ENCODE results near the gene SNRNP48. TPM values are rescaled to one million over a fixed set of nuclear protein-coding genes. Genes with fewer than 3 reads are reported as not detected.

The SNRNP48 gene
- polyA plus RNA-seq (2011; rRNA removed) (10.6 and 13.7 TPM in 2 replicates), polyA plus RNA-seq (2017; fragmentation: RNase III; extraction: RNeasy Plus Mini Kit Qiagen cat#74134 plus additional on column Dnase treatment) (12.8 to 13.9 TPM (median 13.0 TPM) in 3 replicates), polyA minus RNA-seq (2011; rRNA and poly(A)+ RNA removed) (3.0 and 3.3 TPM in 2 replicates)
- polyA plus RNA-seq (2012; cell fraction: cytosol; rRNA removed) = 3.5 and 4.2 TPM in 2 replicates
- 2.6 and 4.1 TPM in 2 replicates for polyA plus RNA-seq (2012; cell fraction: nucleus; rRNA removed)

- 2% methylated on average over 32 of the region's 72 CpGs for WGBS (ENCODE audit: missing lambda C conversion rate)
- ATAC-seq = peak; percentile 97 to 99
- CTCF ChIA-PET = interaction anchor here (0.6 to 1.2 kb wide), 5 partner anchors 9 to 854 kb away, joined by 3 to 5 read pairs (median 3); no protein-coding TSS in a partner anchor
- POLR2A ChIA-PET = interaction anchor here (1.1 kb wide), 2 partner anchors 49 to 200 kb away, joined by 4 to 6 read pairs; partner anchors contain the start of genes CAGE1, DSP and RIOK1
- no peak for FAIRE-seq
- Histone ChIP-seq H3K4me1 (peaks cover 32% of the 10 kb centered on the region), H3K4me3 (peak within 1 kb of the TSS; percentile 88), H3K4me2 (peak within 1 kb of the TSS; percentile 90), H3K27ac (peak within 1 kb of the TSS; percentile 78 to 96), H3K9me3 (no peaks in the 10 kb centered on the region)
- peak; percentile 69 to 85 for DNase-seq (ENCODE audit: low read depth in 1 of 2, low spot score in 1 of 2)
- TF ChIP-seq ZNF302 (CRISPR knock-in tag; IDR thresholded peaks at IDR 0.05) (no peak), PBX3 (IDR thresholded peaks at IDR 0.05) (no peak), MAZ (IDR thresholded peaks at IDR 0.05; ENCODE audit: borderline replicate concordance, low read depth, low read length) (no peak), SMC3 (IDR thresholded peaks at IDR 0.05) (no peak), CBX2 (IDR thresholded peaks at IDR 0.05; ENCODE audit: borderline replicate concordance, low read depth) (no peak), FOSB (CRISPR knock-in tag; IDR thresholded peaks at IDR 0.05) (no peak), NPAS2 (CRISPR knock-in tag; IDR thresholded peaks at IDR 0.05; ENCODE audit: borderline replicate concordance) (no peak), CHD4 (IDR thresholded peaks at IDR 0.05; ENCODE audit: borderline replicate concordance) (no peak), HES2 (IDR thresholded peaks at IDR 0.05) (no peak), HEYL (CRISPR knock-in tag; IDR thresholded peaks at IDR 0.05) (no peak), MAX (IDR thresholded peaks at IDR 0.05) (peak; percentile 33; the same call in 1 of the 2 replicates), EHMT2 (IDR thresholded peaks at IDR 0.05; ENCODE audit: low read depth) (no peak), RAD21 (conservative IDR thresholded peaks at IDR 0.05 in 1 of 2, IDR thresholded peaks at IDR 0.05 in 1 of 2) (no peak), CHD2 (IDR thresholded peaks at IDR 0.05; ENCODE audit: low read length, partially characterized antibody) (no peak), HOXB13 (CRISPR knock-in tag; IDR thresholded peaks at IDR 0.05; ENCODE audit: low read depth) (no peak), KDM1A (IDR thresholded peaks at IDR 0.05; ENCODE audit: low read depth) (no peak), NFE2L2 (conservative IDR thresholded peaks at IDR 0.05; ENCODE audit: low read length) (no peak), FOSL2 (IDR thresholded peaks at IDR 0.05) (no peak), FOSL2 (CRISPR knock-in tag; IDR thresholded peaks at IDR 0.05) (no peak), CTCF (IDR thresholded peaks at IDR 0.05) (no peak), RCOR1 (IDR thresholded peaks at IDR 0.05; ENCODE audit: low read depth, low read length) (no peak), SREBF2 (IDR thresholded peaks at IDR 0.05) (no peak), RFX5 (IDR thresholded peaks at IDR 0.05) (no peak), NR3C1 (IDR thresholded peaks at IDR 0.05) (no peak), POLR2A (IDR thresholded peaks at IDR 0.05; ENCODE audit: low read length) (peak; percentile 82), EHF (CRISPR knock-in tag; IDR thresholded peaks at IDR 0.05) (no peak), BCL3 (IDR thresholded peaks at IDR 0.05) (peak; percentile 63; the same call in 1 of the 3 replicates), ESRRA (IDR thresholded peaks at IDR 0.05; ENCODE audit: borderline replicate concordance, low read length) (no peak), ELK1 (IDR thresholded peaks at IDR 0.05; ENCODE audit: low read depth, low read length) (no peak), ZFP36 (IDR thresholded peaks at IDR 0.05; ENCODE audit: borderline replicate concordance, partially characterized antibody) (no peak), POLR2AphosphoS2 (conservative IDR thresholded peaks at IDR 0.05; ENCODE audit: low read length) (no peak), JUN (IDR thresholded peaks at IDR 0.05) (0 out of 5 replicates have a peak, but pooled peaks of 1 of the 2 experiments have one; percentile 39), CBX8 (IDR thresholded peaks at IDR 0.05) (no peak), ZC3H11A (IDR thresholded peaks at IDR 0.05) (no peak)
These were observed at the start of gene SNRNP48 for GRCh38 chr6:7589949-7590917. SNRNP48 (plus strand) TSS chr6:7590198; CDS start chr6:7590258, 60 bp downstream.
